Muscle of arm (tissue), 12 donors: Measurements from ENCODE around the gene MTHFD1L. TPM values are rescaled to one million over a fixed set of nuclear protein-coding genes. Genes with fewer than 3 reads are reported as not detected.
"Not testable (repeated sequence)": the region's sequence is repeated elsewhere in the genome, so short reads cannot be mapped to it uniquely, and the experiment has no call there.

ENCODE experiments used
- DNase-seq: peaks from one replicate; pipeline ENCODE4 v3.0.0-alpha.2; 2013
- polyA plus RNA-seq, 12 donors: library from polyadenylated mRNA; unstranded; fragments of 120-200 nt; gene quantifications; one replicate each; pipeline ENCODE4 v1.2.1, GENCODE V29; 2013; ENCODE audit not compliant: insufficient read length in 12 of 12

MTHFD1L gene
- polyA plus RNA-seq, 12 donors: 18.1 to 32.4 (median 28.2) TPM; not detected in 1

GRCh38 chr6:151113641-151114040, 248.1 kb downstream of the MTHFD1L start:
- no peak for DNase-seq

DNA sequence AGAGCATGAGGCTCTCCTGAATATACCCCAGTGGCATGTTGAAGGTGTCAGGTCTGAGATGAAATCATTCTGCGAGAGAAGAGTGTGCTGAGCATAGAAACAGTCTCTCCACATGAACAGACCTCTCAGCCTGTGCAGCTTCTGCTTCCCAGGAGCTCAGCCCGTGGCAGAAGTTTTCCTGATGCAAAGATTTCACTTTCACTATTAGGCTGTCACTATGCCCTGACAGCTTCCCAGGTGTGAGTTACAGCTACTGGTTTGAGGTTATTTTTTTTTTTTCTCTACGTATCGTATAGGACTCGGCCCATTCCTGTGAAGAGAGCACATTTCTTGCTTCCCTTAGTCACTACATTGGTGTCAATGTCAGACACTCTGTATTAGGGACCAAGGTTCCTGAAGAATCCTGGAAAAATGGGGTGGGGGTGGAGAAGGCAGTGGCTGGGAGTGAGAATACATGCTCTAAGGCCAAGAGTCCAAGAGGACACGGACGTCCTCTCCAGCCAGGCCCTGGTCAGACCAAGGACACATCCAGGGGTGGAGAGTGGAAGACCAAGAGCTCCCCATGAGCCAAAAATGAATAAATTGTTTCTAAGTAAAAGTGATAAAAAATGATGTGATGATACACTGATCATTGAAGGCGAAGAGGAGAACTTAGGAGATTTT, 253.1 kb downstream of the MTHFD1L start:
- no peak for DNase-seq

- no peak for DNase-seq
Measured at GRCh38 chr6:151119823-151120524, 254.5 kb downstream of the MTHFD1L start.

GRCh38 chr6:151121900-151122299, 256.4 kb downstream of the MTHFD1L start:
- no peak for DNase-seq

DNA sequence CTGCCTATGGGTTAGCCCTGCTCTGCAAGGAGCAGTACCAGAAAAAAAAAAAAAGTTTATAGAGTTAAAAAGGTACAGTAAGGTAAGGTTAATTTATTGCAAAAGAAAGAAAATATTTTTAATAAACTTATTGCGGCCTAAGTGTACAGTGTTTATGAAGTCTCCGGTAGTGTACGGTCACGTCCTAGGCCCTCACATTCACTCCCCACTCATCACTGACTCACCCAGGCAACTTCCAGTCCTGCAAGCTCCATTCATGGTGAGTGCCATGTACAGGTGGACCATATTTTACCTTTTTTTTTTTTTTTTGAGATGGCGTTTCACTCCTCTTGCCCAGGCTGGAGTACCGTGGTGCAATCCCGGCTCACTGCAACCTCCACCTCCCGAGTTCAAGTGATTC, 258.1 kb downstream of the MTHFD1L start:
- DNase-seq: not testable (repeated sequence)

GRCh38 chr6:151125242-151125641, 259.7 kb downstream of the MTHFD1L start:
- DNase-seq: not testable (repeated sequence)

DNA sequence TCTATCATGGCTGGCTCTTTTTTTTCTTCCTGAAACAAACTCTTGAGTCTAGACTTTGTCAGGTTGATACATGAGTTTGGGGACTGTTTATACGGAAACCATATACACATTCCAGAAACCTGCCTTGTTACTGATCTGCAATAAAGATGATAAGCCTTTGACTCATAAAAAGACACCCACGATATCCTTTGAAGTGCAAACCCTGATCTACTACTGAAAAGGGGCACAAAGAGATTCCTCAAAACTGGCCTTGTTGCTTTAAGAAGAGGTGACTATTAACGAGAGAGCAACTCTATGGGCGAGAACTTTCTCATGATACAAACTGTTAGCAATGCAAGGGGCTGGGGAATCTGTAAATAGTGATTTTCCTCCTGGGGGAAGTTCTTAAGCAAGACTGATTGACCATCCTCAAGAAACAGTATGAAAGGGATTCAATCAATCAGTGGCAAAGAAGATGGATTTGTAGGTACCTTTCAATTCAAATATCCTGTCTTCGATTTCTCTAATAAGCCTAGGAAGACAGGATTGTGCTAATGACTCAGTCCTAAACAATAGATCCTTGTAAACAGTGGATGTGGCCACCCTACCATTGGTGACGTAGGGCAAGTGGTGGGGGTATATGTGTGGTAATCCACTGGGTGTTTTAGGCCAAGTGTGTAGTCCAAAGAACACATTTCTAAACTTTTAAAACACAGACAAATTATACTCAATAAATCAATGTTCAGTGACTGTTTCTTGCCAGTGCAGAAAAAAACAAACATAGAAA, 260.3 kb downstream of the MTHFD1L start:
- not testable (repeated sequence) for DNase-seq

GRCh38 chr6:151126417-151126724, 260.9 kb downstream of the MTHFD1L start:
- DNase-seq: not testable (repeated sequence)

DNA sequence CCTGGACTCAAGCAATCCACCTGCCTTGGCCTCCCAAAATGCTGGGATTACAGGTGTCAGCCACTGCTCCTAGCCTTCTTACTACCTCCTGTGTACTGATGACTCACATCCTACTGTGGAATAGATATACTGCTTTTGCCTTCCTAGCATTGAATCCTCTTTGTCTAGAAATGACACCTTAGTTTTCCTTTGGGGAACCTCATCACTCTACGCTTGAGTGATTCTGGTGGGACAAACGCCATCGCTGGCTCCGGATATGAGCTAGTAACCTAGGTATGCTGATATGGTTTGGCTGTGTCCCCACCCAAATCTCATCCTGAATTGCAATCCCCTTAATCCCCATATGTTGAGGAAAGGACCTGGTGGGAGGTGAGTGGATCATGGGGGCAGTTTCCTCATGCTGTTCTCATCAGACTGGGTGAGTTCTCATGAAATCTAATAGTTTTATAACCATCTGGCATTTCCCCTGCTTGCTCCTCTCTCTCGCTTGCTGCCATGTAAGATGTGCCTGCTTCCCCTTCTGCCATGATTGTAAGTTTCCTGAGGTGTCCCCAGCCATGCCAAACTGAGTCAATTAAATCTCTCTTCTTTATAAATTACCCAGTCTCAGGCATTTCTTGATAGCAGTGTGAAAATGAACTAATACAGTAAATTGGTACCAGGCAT, 261.8 kb downstream of the MTHFD1L start:
- DNase-seq: not testable (repeated sequence)

DNA sequence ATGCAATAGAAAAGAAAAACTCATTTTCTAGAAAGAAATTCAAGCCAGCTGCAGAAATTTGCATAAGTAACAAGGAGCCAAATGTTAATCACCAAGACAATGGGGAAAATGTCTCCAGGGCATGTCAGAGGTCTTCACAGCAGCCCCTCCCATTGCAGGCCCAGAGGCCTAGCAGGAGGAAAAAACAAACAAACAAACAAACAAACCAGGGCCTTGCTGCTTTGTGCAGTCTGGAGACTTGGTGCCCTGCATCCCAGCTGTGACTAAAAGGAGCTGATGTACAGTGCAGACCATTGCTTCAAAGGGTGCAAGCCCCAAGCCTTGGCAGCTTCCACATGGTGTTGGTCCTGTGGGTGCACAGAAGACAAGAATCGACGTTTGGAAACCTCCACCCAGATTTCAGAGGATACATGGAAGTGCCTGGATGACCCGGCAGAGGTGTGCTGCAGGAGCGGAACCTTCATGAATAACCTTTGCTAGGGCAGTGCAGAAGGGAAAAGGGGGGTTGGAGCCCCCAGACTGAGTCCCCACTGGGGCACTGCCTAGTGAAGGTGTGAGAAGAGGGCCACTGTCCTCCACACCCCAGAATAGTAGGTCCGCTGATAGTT, 263.4 kb downstream of the MTHFD1L start:
- DNase-seq: no peak

DNA sequence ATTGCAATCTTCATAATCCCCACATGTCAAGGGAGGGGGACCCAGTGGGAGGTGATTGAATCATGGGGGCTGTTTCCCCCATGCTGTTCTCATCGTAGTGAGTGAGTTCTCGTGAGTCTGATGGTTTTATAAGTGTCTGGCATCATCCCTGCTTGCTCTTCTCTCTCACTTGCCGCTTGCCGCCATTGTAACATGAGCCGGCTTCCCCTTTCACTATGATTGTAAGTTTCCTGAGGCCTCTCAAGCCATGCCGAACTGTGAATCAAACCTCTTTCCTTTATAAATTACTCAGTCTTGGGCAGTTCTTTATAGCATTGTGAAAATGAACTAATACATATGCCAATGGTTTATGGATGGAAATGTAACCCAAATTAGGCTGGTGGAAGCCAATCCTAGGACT, 264.8 kb downstream of the MTHFD1L start:
- no peak for DNase-seq

- DNase-seq: peak; percentile 73
Measured at GRCh38 chr6:151131324-151132007, 266.0 kb downstream of the MTHFD1L start.

DNA sequence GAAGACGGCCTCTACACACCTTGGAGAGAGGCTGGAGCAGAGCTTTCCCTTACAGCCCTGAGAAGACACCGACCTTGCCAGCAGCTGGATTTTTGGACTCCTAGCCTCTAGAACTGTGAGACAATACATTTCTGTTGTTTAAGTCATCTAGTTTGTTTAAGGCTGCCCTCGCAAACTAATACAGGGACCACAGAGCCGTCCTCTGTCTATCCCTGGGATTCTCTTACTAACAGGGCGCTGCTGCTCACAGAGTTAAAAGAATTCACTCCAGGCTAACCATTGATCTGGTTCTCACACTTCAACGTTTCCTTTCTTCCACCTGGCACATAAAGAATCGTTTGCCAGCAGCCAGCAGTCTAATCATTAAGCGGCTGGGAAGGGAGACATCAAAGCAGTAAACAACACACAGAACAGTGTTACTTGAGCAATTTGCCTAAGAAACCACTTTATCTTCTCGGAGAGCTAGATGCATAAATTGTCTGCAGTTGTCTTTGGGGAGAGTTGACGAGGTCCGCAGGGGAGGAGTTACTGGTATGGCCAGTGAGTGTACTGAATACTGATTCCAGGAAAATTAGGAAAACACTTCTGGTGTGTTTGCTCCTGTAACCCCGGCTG, 270.7 kb downstream of the MTHFD1L start:
- DNase-seq: peak; percentile 62

GRCh38 chr6:151137542-151137941, 272.0 kb downstream of the MTHFD1L start:
- DNase-seq: no peak

DNA sequence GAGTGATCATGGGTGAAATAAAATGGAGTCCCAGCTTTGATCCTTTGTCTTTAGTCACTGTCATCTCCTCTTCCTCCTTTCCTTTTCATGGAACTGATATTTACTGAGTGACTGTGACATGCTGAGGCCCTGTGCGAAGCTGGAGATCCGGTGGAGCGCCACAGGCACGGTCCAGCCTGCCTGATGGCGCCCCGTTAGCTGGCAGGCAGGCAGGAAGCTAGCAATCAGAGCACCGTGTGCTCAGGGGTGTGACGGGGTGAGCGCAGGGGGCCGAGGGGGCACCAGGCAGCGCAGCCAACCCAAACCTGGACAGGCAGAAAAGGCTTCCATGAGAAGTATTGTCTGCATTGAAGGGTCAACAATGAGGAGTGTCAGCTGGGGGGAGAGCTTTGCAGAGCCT, 274.0 kb downstream of the MTHFD1L start:
- DNase-seq: no peak

- no peak for DNase-seq
Measured at GRCh38 chr6:151140767-151141166, 275.3 kb downstream of the MTHFD1L start.

GRCh38 chr6:151141685-151142084, 276.2 kb downstream of the MTHFD1L start:
- no peak for DNase-seq

DNA sequence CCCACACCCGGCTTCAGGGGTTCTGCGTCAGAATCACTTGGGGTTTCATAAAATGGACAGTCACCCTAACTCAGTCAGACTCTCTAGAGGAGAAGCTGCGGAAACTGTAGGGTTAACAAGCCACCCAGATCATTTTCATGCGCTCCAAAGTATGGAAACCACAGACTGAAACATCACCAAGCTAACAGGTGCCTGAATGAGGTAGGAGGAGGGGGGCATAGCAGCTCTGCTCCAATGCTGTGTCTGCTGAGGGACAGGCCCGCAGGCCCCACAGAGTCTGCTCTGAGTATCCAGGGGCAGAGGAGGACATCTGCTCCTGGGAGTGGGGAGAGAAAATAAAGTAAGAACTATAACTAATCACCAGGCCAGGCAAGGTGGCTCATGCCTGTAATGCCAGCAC, 277.2 kb downstream of the MTHFD1L start:
- DNase-seq: no peak

DNA sequence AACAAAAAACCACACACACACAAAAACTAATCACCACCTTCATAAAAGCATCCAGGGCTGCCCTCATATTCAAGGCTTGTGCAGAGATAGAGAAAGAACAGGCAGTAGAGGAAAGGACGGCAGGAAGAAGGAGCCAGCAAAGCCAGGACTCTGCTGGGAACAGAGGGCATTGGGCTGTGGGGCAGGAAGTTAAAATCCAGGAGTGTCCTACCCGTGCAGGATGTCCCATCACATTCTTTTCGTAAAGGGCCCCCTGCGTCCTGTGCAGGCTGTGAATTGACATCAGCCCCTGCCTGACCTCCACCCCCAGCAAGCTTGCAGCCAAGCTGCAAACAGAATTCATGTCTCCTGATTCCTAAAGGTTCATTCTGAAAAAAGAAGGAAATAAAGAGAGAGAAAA, 277.8 kb downstream of the MTHFD1L start:
- DNase-seq: no peak

DNA sequence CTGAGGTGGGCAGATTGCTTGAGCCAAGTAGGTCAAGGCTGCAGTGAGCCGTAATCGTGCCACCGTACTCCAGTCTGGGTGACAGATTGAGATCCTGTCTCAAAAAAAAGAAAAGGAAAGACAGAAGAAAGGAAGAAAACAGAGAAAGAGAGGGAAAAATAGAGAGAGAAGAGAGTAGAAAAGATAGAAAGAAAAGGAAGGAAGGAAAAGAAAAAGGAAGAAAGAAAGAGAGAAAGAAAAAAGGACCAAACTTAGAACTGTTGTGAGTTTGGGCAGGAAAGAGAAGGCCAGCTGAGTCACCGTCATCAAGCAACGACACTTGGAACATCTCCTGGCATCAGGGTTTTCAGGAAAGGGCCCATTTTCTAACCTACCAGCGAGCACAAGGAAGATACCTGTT, 278.3 kb downstream of the MTHFD1L start:
- no peak for DNase-seq
